Measurements from ENCODE around the gene CTNNA1.

CTNNA1 gene

GRCh38 chr5:138705567-138705966 is 47.7 kb upstream of the CTNNA1 start:
- Histone ChIP-seq H3K27me3 (ENCODE audit: control insufficient read depth, low read length) (peaks cover 39% of the 10 kb centered on the region), H3K79me2 (ENCODE audit: control insufficient read depth, low read length) (no peaks in the 10 kb centered on the region), H3K4me1 (ENCODE audit: control insufficient read depth, low read length) (no peaks in the 10 kb centered on the region), H3K9me3 (ENCODE audit: control insufficient read depth, insufficient read depth, low read length) (no peaks in the 10 kb centered on the region), H3K9me2 (replicated peaks; ENCODE audit: control insufficient read depth, low read length) (no peaks in the 10 kb centered on the region), H3K36me3 (ENCODE audit: control insufficient read depth, low read length) (no peaks in the 10 kb centered on the region), H3K27ac (ENCODE audit: low read depth, low read length) (no peak overlapping the region), H3K4me2 (ENCODE audit: low read length) (no peak overlapping the region), H3K4me3 (ENCODE audit: low read length) (no peak overlapping the region), H3F3A (ENCODE audit: control insufficient read depth, insufficient read depth) (no peaks in the 10 kb centered on the region), H4K20me1 (ENCODE audit: control insufficient read depth, insufficient read depth, low read depth, low read length) (no peaks in the 10 kb centered on the region)
- TF ChIP-seq, protein P1, sequence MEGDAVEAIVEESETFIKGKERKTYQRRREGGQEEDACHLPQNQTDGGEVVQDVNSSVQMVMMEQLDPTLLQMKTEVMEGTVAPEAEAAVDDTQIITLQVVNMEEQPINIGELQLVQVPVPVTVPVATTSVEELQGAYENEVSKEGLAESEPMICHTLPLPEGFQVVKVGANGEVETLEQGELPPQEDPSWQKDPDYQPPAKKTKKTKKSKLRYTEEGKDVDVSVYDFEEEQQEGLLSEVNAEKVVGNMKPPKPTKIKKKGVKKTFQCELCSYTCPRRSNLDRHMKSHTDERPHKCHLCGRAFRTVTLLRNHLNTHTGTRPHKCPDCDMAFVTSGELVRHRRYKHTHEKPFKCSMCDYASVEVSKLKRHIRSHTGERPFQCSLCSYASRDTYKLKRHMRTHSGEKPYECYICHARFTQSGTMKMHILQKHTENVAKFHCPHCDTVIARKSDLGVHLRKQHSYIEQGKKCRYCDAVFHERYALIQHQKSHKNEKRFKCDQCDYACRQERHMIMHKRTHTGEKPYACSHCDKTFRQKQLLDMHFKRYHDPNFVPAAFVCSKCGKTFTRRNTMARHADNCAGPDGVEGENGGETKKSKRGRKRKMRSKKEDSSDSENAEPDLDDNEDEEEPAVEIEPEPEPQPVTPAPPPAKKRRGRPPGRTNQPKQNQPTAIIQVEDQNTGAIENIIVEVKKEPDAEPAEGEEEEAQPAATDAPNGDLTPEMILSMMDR (IDR thresholded peaks at IDR 0.05; ENCODE audit: low read depth, low read length, poor library complexity, severe bottlenecking), result no peak
- TF ChIP-seq EZH2phosphoT487 (IDR thresholded peaks at IDR 0.05; ENCODE audit: borderline replicate concordance, low read length), result no peak

DNA sequence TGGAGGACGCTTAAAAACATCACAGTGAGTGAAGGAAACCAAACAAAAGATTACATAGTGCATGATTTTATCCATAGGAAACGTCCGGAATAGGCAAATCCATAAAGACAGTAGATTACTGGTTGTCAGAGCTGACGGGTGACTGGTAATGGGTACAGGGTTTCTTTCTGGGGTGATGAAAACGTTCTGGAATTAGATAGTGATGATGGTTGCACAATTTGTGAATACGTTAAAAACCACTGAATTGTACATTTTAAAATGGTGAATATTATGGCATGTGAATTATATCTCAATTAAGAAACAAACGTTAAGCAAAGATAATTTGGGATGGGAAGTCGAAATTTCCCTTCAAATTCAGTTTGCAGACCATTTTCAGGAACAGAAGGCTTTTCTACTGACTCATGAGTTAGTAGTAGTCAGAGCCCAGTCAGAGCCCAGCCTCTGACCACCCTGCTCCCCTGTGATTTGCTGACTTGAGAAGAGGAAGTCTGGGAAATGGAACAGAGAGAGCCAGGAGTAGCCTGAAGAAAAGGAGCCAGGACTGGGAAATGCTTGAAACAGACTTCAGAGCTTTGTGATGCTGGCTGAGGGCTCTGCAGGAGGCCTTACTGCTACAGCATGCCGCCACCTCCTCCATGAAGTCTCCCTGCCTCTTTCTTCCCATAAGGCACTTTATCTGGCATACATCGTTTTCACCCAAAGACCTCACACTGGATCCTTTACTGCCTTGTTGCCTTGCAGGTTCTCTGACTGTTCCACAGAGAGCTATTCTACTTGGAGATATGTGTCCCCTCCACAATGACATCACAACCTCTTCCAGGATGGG is 46.4 kb upstream of the CTNNA1 start:
- Histone ChIP-seq H3K36me3 (ENCODE audit: control insufficient read depth, low read length) (no peaks in the 10 kb centered on the region), H4K20me1 (ENCODE audit: control insufficient read depth, insufficient read depth, low read depth, low read length) (no peaks in the 10 kb centered on the region), H3K27me3 (ENCODE audit: control insufficient read depth, low read length) (peaks cover 33% of the 10 kb centered on the region), H3K27ac (ENCODE audit: low read depth, low read length) (no peak overlapping the region), H3K9me3 (ENCODE audit: control insufficient read depth, insufficient read depth, low read length) (no peaks in the 10 kb centered on the region), H3K79me2 (ENCODE audit: control insufficient read depth, low read length) (no peaks in the 10 kb centered on the region), H3K4me1 (ENCODE audit: control insufficient read depth, low read length) (no peaks in the 10 kb centered on the region), H3K4me2 (ENCODE audit: low read length) (no peak overlapping the region), H3K9me2 (replicated peaks; ENCODE audit: control insufficient read depth, low read length) (no peaks in the 10 kb centered on the region), H3K4me3 (ENCODE audit: low read length) (no peak overlapping the region), H3F3A (ENCODE audit: control insufficient read depth, insufficient read depth) (no peaks in the 10 kb centered on the region)
- TF ChIP-seq, protein P1 (IDR thresholded peaks at IDR 0.05; ENCODE audit: low read depth, low read length, poor library complexity, severe bottlenecking), result no peak
- no peak for TF ChIP-seq EZH2phosphoT487 (IDR thresholded peaks at IDR 0.05; ENCODE audit: borderline replicate concordance, low read length)

DNA sequence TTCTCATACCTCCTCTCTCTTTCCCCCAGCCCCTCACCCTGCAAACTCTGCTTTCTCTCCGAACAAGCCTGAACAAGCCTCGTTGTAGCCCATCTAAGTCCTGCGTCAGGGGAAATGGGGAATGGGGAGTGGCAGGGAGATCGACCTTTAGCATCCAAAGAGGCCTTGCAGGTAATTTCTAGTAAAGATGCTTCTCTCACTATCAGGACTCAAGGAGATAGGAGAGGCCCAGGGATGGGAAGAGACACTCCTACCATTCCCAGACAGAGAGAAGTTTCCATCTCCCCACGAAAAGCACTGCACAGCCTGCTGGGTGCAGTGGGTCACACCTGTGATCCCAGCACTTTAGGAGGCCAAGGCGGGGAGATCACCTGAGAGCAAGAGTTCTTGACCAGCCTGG is 44.4 kb upstream of the CTNNA1 start:
- H3K4me2 ChIP-seq (ENCODE audit: low read length), result no peak overlapping the region
- H3K27ac ChIP-seq (ENCODE audit: low read depth, low read length), result no peak overlapping the region

More for the DNA sequence above, 44.4 kb upstream of the CTNNA1 start:
- Histone ChIP-seq H3K36me3 (ENCODE audit: control insufficient read depth, low read length) (no peaks in the 10 kb centered on the region), H3K27me3 (ENCODE audit: control insufficient read depth, low read length) (peaks cover 24% of the 10 kb centered on the region), H3K4me3 (ENCODE audit: low read length) (no peak overlapping the region), H3K9me3 (ENCODE audit: control insufficient read depth, insufficient read depth, low read length) (no peaks in the 10 kb centered on the region), H4K20me1 (ENCODE audit: control insufficient read depth, insufficient read depth, low read depth, low read length) (no peaks in the 10 kb centered on the region), H3F3A (ENCODE audit: control insufficient read depth, insufficient read depth) (no peaks in the 10 kb centered on the region), H3K9me2 (replicated peaks; ENCODE audit: control insufficient read depth, low read length) (no peaks in the 10 kb centered on the region), H3K79me2 (ENCODE audit: control insufficient read depth, low read length) (no peaks in the 10 kb centered on the region), H3K4me1 (ENCODE audit: control insufficient read depth, low read length) (no peaks in the 10 kb centered on the region)
- no peak for TF ChIP-seq EZH2phosphoT487 (IDR thresholded peaks at IDR 0.05; ENCODE audit: borderline replicate concordance, low read length)
- TF ChIP-seq, protein P1 (IDR thresholded peaks at IDR 0.05; ENCODE audit: low read depth, low read length, poor library complexity, severe bottlenecking), result no peak
